Measurements from ENCODE around the gene IGF2. TPM values are rescaled to one million over a fixed set of nuclear protein-coding genes. Genes with fewer than 3 reads are reported as not detected.

The IGF2 gene
- total RNA-seq, result 19.8 and 21.6 TPM in 2 replicates

GRCh38 chr11:2139123-2139521 lies at the start of gene IGF2:
TSS of gene IGF2 (minus strand) at chr11:2139389. CDS start at chr11:2135523, 3,866 bp downstream.

GRCh38 chr11:2171591-2172003 lies 32.4 kb upstream of the IGF2 start, which contains the start of gene TH:
TSS of gene TH (minus strand) at chr11:2171815. CDS start at chr11:2171786, 29 bp downstream.

GRCh38 chr11:2160736-2161259 lies 21.6 kb upstream of the IGF2 start, which contains the start of gene INS:
TSS of gene INS (minus strand) at chr11:2161209. CDS start at chr11:2160971, 238 bp downstream.

Other genes with a start within 250 kb of the IGF2 start
- gene PRR33, start 247.5 kb downstream of the IGF2 start, total RNA-seq, result not detected in 2 replicates
- gene TNNT3, start 219.7 kb downstream of the IGF2 start, total RNA-seq, result not detected in 2 replicates
- gene MRPL23, start 192.1 kb downstream of the IGF2 start, total RNA-seq, result 324 and 358 TPM in 2 replicates
- gene H19, start 141.5 kb downstream of the IGF2 start, total RNA-seq, result 36.1 and 37.5 TPM in 2 replicates
- gene INS, start 21.8 kb upstream of the IGF2 start, total RNA-seq, result not detected in 2 replicates
- 0.50 TPM in 1 of 2 replicates, not detected in the other for gene TH, start 32.4 kb upstream of the IGF2 start, total RNA-seq
- not detected in 2 replicates for gene ASCL2, start 131.2 kb upstream of the IGF2 start, total RNA-seq
- under 0.01 TPM in 1 of 2 replicates, not detected in the other for gene C11orf21, start 162.5 kb upstream of the IGF2 start, total RNA-seq
- gene TSPAN32, start 162.6 kb upstream of the IGF2 start, total RNA-seq, result 0.45 and 0.50 TPM in 2 replicates
- gene CD81, start 237.9 kb upstream of the IGF2 start, total RNA-seq, result 156 and 207 TPM in 2 replicates